KOPT-K1 (cell line): Measurements from ENCODE around the gene DTD2.
"Not testable (repeated sequence)": the region's sequence is repeated elsewhere in the genome, so short reads cannot be mapped to it uniquely, and the experiment has no call there.

Source experiments
- H3K27ac ChIP-seq: fragments of 200-600 bp; sonication (generic); 2 replicates; pipeline ENCODE4 v1.5.1; 2016; ENCODE audit warnings: antibody characterized with exemption, mild to moderate bottlenecking, low read depth, low read length; ENCODE audit not compliant: poor library complexity, severe bottlenecking
- H3K36me3 ChIP-seq: fragments of 200-600 bp; sonication (generic); 2 replicates; pipeline ENCODE4 v1.5.1; 2017; ENCODE audit warnings: antibody characterized with exemption, mild to moderate bottlenecking, low read length, moderate library complexity; ENCODE audit not compliant: insufficient read depth
- H3K9me3 ChIP-seq: fragments of 200-600 bp; sonication (generic); 2 replicates; pipeline ENCODE4 v1.5.1; 2017; ENCODE audit warnings: antibody characterized with exemption, low read length, mild to moderate bottlenecking; ENCODE audit not compliant: insufficient read depth, poor library complexity, severe bottlenecking

The DTD2 gene

GRCh38 chr14:31461545-31461944 lies 4.2 kb upstream of the DTD2 start:
- no peaks in the 10 kb centered on the region for H3K9me3 ChIP-seq
- H3K36me3 ChIP-seq: no peaks in the 10 kb centered on the region
- no peak overlapping the region for H3K27ac ChIP-seq

- H3K27ac ChIP-seq: peak overlapping the region; percentile 70
- no peaks in the 10 kb centered on the region for H3K9me3 ChIP-seq
- peaks cover 2% of the 10 kb centered on the region; the same call in 1 of the 2 replicates for H3K36me3 ChIP-seq
These were observed 656 bp upstream of the DTD2 start for GRCh38 chr14:31457665-31458659.

GRCh38 chr14:31449971-31450610 lies 7.2 kb downstream of the DTD2 start:
- Histone ChIP-seq H3K27ac (no peak overlapping the region), H3K9me3 (no peaks in the 10 kb centered on the region), H3K36me3 (peaks cover 54% of the 10 kb centered on the region)

GRCh38 chr14:31449136-31449535 lies 8.2 kb downstream of the DTD2 start:
- Histone ChIP-seq H3K36me3 (peaks cover 54% of the 10 kb centered on the region), H3K9me3 (no peaks in the 10 kb centered on the region), H3K27ac (no peak overlapping the region)

GRCh38 chr14:31445703-31446102 lies 11.6 kb downstream of the DTD2 start:
- Histone ChIP-seq H3K9me3 (no peaks in the 10 kb centered on the region), H3K36me3 (peaks cover 30% of the 10 kb centered on the region), H3K27ac (no peak overlapping the region)

GRCh38 chr14:31442284-31442683 lies 15.0 kb downstream of the DTD2 start:
- peaks cover 10% of the 10 kb centered on the region; the same call in 1 of the 2 replicates for H3K36me3 ChIP-seq
- no peak overlapping the region for H3K27ac ChIP-seq
- H3K9me3 ChIP-seq: peaks cover 9% of the 10 kb centered on the region

GRCh38 chr14:31441273-31442111 lies 15.8 kb downstream of the DTD2 start:
- H3K36me3 ChIP-seq: peaks cover 10% of the 10 kb centered on the region; the same call in 1 of the 2 replicates
- H3K9me3 ChIP-seq: peaks cover 9% of the 10 kb centered on the region
- H3K27ac ChIP-seq: no peak overlapping the region

GRCh38 chr14:31440280-31440679 lies 17.0 kb downstream of the DTD2 start:
- Histone ChIP-seq H3K9me3 (peaks cover 9% of the 10 kb centered on the region), H3K27ac (no peak overlapping the region), H3K36me3 (peaks cover 5% of the 10 kb centered on the region; the same call in 1 of the 2 replicates)

GRCh38 chr14:31439561-31439960 lies 17.7 kb downstream of the DTD2 start:
- H3K36me3 ChIP-seq: peaks cover 5% of the 10 kb centered on the region; the same call in 1 of the 2 replicates
- H3K27ac ChIP-seq: no peak overlapping the region
- H3K9me3 ChIP-seq: peaks cover 9% of the 10 kb centered on the region

- not testable (repeated sequence) for H3K9me3 ChIP-seq, H3K36me3 ChIP-seq, H3K27ac ChIP-seq
These were observed 20.1 kb downstream of the DTD2 start for GRCh38 chr14:31437045-31437691.

GRCh38 chr14:31435276-31435675 lies 22.0 kb downstream of the DTD2 start:
- peaks cover 18% of the 10 kb centered on the region; the same call in 1 of the 2 replicates for H3K36me3 ChIP-seq
- peaks cover 9% of the 10 kb centered on the region for H3K9me3 ChIP-seq
- no peak overlapping the region for H3K27ac ChIP-seq

GRCh38 chr14:31430634-31431264 lies 26.6 kb downstream of the DTD2 start:
- Histone ChIP-seq H3K36me3 (peaks cover 12% of the 10 kb centered on the region; the same call in 1 of the 2 replicates), H3K9me3 (no peaks in the 10 kb centered on the region), H3K27ac (no peak overlapping the region)

GRCh38 chr14:31429791-31430190 lies 27.5 kb downstream of the DTD2 start:
- H3K36me3 ChIP-seq: peaks cover 12% of the 10 kb centered on the region; the same call in 1 of the 2 replicates
- H3K9me3 ChIP-seq: no peaks in the 10 kb centered on the region

GRCh38 chr14:31428011-31428410 lies 29.3 kb downstream of the DTD2 start:
- H3K9me3 ChIP-seq: no peaks in the 10 kb centered on the region
- peaks cover 12% of the 10 kb centered on the region; the same call in 1 of the 2 replicates for H3K36me3 ChIP-seq
- no peak overlapping the region for H3K27ac ChIP-seq

More at GRCh38 chr14:31429791-31430190, 27.5 kb downstream of the DTD2 start:
- no peak overlapping the region for H3K27ac ChIP-seq
